Peyer's patch (tissue), 4 donors: Measurements from ENCODE around the gene RAP1A. TPM values are rescaled to one million over a fixed set of nuclear protein-coding genes. Genes with fewer than 3 reads are reported as not detected.

ENCODE experiments used
- DNase-seq, 3 donors: peaks; one replicate each; pipeline ENCODE4 v3.0.0-alpha.2; 2017 to 2019
- H3K27ac ChIP-seq, 4 donors: fragments of 200-600 bp; sonication (generic); one replicate each; pipeline ENCODE4 v1.5.1; 2016 to 2019
- H3K27me3 ChIP-seq, 2 donors: fragments of 200-600 bp; sonication (generic); one replicate each; pipeline ENCODE4 v1.5.1; 2019
- H3K36me3 ChIP-seq, 3 donors: fragments of 200-600 bp; sonication (generic); one replicate each; pipeline ENCODE4 v1.5.1; 2016 to 2019
- H3K4me1 ChIP-seq, 4 donors: fragments of 200-600 bp; sonication (generic); one replicate each; pipeline ENCODE4 v1.5.1; 2016 to 2019
- H3K4me3 ChIP-seq, 4 donors: fragments of 200-600 bp; sonication (generic); 1 replicate in 3 of 4; 2 replicates in 1 of 4; pipeline ENCODE4 v1.5.1; 2016 to 2019; ENCODE audit warnings: mild to moderate bottlenecking in 1 of 4
- H3K9me3 ChIP-seq, 4 donors: fragments of 200-600 bp; sonication (generic); one replicate each; pipeline ENCODE4 v1.5.1; 2016 to 2019; ENCODE audit warnings: mild to moderate bottlenecking in 1 of 4
- CTCF ChIP-seq, 6 experiments: fragments of 450-650 bp in 4 of 6; fragments of 200-600 bp in 2 of 6; sonication (generic) in 1 of 6; IDR thresholded peaks; one replicate each; pipeline ENCODE4 v1.5.1; 2017 to 2019; ENCODE audit warnings: antibody characterized with exemption in 6 of 6, mild to moderate bottlenecking in 3 of 6, moderate library complexity in 1 of 6
- POLR2A ChIP-seq, 2 donors: fragments of 450-650 bp; IDR thresholded peaks; one replicate each; pipeline ENCODE4 v1.5.1; 2017; ENCODE audit warnings: antibody characterized with exemption in 2 of 2, mild to moderate bottlenecking in 2 of 2, moderate library complexity in 2 of 2
- total RNA-seq, 4 donors: library from RNA; depleted of rRNA; stranded (reverse); fragments of >200 nt; gene quantifications; one replicate each; pipeline ENCODE4 v1.1.0, GENCODE V29; 2016

Gene RAP1A
- total RNA-seq, 4 donors from 2014 or later: 16.5 to 66.0 (median 46.2) TPM

- TF ChIP-seq POLR2A (IDR thresholded peaks at IDR 0.05): no peak
- TF ChIP-seq CTCF (IDR thresholded peaks at IDR 0.05): no peak
- DNase-seq: no peak
- Histone ChIP-seq H3K9me3 (no peaks in the 10 kb centered on the region), H3K4me3 (no peak overlapping the region), H3K36me3 (no peaks in the 10 kb centered on the region), H3K27ac (peak overlapping the region in 2 of 4 donors; percentile 53 to 64), H3K27me3 (no peaks in the 10 kb centered on the region), H3K4me1 (peaks cover 4 to 14% (median 11%) of the 10 kb centered on the region in 4 donors)
These were observed 3.5 kb upstream of the RAP1A start for GRCh38 chr1:111615870-111616715.

GRCh38 chr1:111618081-111618480 lies 1.5 kb upstream of the RAP1A start:
- TF ChIP-seq POLR2A (IDR thresholded peaks at IDR 0.05) (no peak), CTCF (IDR thresholded peaks at IDR 0.05) (no peak)
- no peaks in the 10 kb centered on the region for H3K27me3 ChIP-seq
- H3K36me3 ChIP-seq: no peaks in the 10 kb centered on the region
- no peak overlapping the region for H3K4me3 ChIP-seq
- no peaks in the 10 kb centered on the region for H3K9me3 ChIP-seq
- DNase-seq: no peak
- no peak overlapping the region for H3K27ac ChIP-seq
- peaks cover 4 to 31% (median 13%) of the 10 kb centered on the region in 4 donors for H3K4me1 ChIP-seq

- H3K4me1 ChIP-seq: peaks cover 4 to 39% (median 13%) of the 10 kb centered on the region in 4 donors
- H3K27me3 ChIP-seq: no peaks in the 10 kb centered on the region
- DNase-seq: no peak
- H3K36me3 ChIP-seq: no peaks in the 10 kb centered on the region
- no peak for TF ChIP-seq POLR2A (IDR thresholded peaks at IDR 0.05)
- TF ChIP-seq CTCF (IDR thresholded peaks at IDR 0.05): no peak
- H3K4me3 ChIP-seq: peak overlapping the region; percentile 61 to 94 (median 90)
- H3K27ac ChIP-seq: peak overlapping the region; percentile 90 to 98 (median 96)
- H3K9me3 ChIP-seq: no peaks in the 10 kb centered on the region
These were observed 491 bp upstream of the RAP1A start for GRCh38 chr1:111618961-111619634.

GRCh38 chr1:111620441-111620971 lies 917 bp downstream of the RAP1A start:
- H3K4me1 ChIP-seq: peaks cover 4 to 41% (median 14%) of the 10 kb centered on the region in 4 donors
- H3K27ac ChIP-seq: peak overlapping the region; percentile 90 to 98 (median 96)
- H3K36me3 ChIP-seq: no peaks in the 10 kb centered on the region
- no peaks in the 10 kb centered on the region for H3K9me3 ChIP-seq
- H3K27me3 ChIP-seq: no peaks in the 10 kb centered on the region
- TF ChIP-seq POLR2A (IDR thresholded peaks at IDR 0.05) (no peak), CTCF (IDR thresholded peaks at IDR 0.05) (no peak)
- H3K4me3 ChIP-seq: peak overlapping the region; percentile 61 to 94 (median 90)
- DNase-seq: no peak

- H3K4me3 ChIP-seq: peak overlapping the region; percentile 61 to 94 (median 90)
- peaks cover 4 to 43% (median 12%) of the 10 kb centered on the region in 4 donors for H3K4me1 ChIP-seq
- peak overlapping the region; percentile 90 to 98 (median 96) for H3K27ac ChIP-seq
- H3K27me3 ChIP-seq: no peaks in the 10 kb centered on the region
- no peak for TF ChIP-seq POLR2A (IDR thresholded peaks at IDR 0.05)
- no peak for TF ChIP-seq CTCF (IDR thresholded peaks at IDR 0.05)
- DNase-seq: no peak
- H3K36me3 ChIP-seq: no peaks in the 10 kb centered on the region
- no peaks in the 10 kb centered on the region for H3K9me3 ChIP-seq
These were observed 1.5 kb downstream of the RAP1A start for GRCh38 chr1:111621050-111621449.
